Panc1 (cell line): ENCODE results near the gene PTPRK.

Source experiments
- POLR2AphosphoS5 ChIP-seq: IDR thresholded peaks from 2 replicates; pipeline ENCODE4 v1.6.1; 2012; ENCODE audit warnings: mild to moderate bottlenecking, low read depth, low read length, moderate library complexity
- SIN3A ChIP-seq: IDR thresholded peaks from 2 replicates; pipeline ENCODE4 v1.6.1; 2012; ENCODE audit warnings: low read depth, mild to moderate bottlenecking, low read length, moderate library complexity, borderline replicate concordance; ENCODE audit not compliant: insufficient read depth
- TF ChIP-seq, protein P1 (sequence below): fragments of 450-650 bp; IDR thresholded peaks from 2 replicates; pipeline ENCODE4 v1.5.1; 2017; ENCODE audit warnings: mild to moderate bottlenecking
- TF ChIP-seq, protein P2 (sequence below), 2 experiments: IDR thresholded peaks; 2 replicates each; pipeline ENCODE4 v1.6.1; 2011 to 2012; ENCODE audit warnings: low read depth in 2 of 2, control low read depth in 1 of 2, low read length in 1 of 2, mild to moderate bottlenecking in 1 of 2, moderate library complexity in 1 of 2; ENCODE audit not compliant: insufficient read depth in 1 of 2

GRCh38 chr6:128422200-128422599, 98.2 kb downstream of the PTPRK start:
- no peak for TF ChIP-seq POLR2AphosphoS5
- TF ChIP-seq, protein P1, sequence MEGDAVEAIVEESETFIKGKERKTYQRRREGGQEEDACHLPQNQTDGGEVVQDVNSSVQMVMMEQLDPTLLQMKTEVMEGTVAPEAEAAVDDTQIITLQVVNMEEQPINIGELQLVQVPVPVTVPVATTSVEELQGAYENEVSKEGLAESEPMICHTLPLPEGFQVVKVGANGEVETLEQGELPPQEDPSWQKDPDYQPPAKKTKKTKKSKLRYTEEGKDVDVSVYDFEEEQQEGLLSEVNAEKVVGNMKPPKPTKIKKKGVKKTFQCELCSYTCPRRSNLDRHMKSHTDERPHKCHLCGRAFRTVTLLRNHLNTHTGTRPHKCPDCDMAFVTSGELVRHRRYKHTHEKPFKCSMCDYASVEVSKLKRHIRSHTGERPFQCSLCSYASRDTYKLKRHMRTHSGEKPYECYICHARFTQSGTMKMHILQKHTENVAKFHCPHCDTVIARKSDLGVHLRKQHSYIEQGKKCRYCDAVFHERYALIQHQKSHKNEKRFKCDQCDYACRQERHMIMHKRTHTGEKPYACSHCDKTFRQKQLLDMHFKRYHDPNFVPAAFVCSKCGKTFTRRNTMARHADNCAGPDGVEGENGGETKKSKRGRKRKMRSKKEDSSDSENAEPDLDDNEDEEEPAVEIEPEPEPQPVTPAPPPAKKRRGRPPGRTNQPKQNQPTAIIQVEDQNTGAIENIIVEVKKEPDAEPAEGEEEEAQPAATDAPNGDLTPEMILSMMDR = no peak
- TF ChIP-seq, protein P2, sequence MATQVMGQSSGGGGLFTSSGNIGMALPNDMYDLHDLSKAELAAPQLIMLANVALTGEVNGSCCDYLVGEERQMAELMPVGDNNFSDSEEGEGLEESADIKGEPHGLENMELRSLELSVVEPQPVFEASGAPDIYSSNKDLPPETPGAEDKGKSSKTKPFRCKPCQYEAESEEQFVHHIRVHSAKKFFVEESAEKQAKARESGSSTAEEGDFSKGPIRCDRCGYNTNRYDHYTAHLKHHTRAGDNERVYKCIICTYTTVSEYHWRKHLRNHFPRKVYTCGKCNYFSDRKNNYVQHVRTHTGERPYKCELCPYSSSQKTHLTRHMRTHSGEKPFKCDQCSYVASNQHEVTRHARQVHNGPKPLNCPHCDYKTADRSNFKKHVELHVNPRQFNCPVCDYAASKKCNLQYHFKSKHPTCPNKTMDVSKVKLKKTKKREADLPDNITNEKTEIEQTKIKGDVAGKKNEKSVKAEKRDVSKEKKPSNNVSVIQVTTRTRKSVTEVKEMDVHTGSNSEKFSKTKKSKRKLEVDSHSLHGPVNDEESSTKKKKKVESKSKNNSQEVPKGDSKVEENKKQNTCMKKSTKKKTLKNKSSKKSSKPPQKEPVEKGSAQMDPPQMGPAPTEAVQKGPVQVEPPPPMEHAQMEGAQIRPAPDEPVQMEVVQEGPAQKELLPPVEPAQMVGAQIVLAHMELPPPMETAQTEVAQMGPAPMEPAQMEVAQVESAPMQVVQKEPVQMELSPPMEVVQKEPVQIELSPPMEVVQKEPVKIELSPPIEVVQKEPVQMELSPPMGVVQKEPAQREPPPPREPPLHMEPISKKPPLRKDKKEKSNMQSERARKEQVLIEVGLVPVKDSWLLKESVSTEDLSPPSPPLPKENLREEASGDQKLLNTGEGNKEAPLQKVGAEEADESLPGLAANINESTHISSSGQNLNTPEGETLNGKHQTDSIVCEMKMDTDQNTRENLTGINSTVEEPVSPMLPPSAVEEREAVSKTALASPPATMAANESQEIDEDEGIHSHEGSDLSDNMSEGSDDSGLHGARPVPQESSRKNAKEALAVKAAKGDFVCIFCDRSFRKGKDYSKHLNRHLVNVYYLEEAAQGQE (IDR thresholded peaks at IDR 0.05; ENCODE audit: insufficient read depth in 1 of 2, low read depth in 2 of 2, low read length in 1 of 2) = no peak
- no peak for TF ChIP-seq SIN3A
